Fibroblast of the aortic adventitia (primary cell): ENCODE results near the gene TOLLIP. TPM values are rescaled to one million over a fixed set of nuclear protein-coding genes. Genes with fewer than 3 reads are reported as not detected.

Source experiments
- DNase-seq: peaks from one replicate; pipeline ENCODE4 v3.0.0-alpha.2; 2010; ENCODE audit warnings: low read depth
- H3K4me3 ChIP-seq: 2 replicates; pipeline ENCODE4 v1.5.1; 2011; ENCODE audit warnings: low read depth, mild to moderate bottlenecking, control low read depth, low read length, moderate library complexity
- total RNA-seq: library from RNA; depleted of rRNA; stranded (reverse); fragments of >200 nt; gene quantifications from 2 replicates; pipeline ENCODE4 v1.2.3, GENCODE V29; 2012; ENCODE audit warnings: low replicate concordance
- TF ChIP-seq, protein P1 (sequence below): IDR thresholded peaks from 2 replicates; pipeline ENCODE4 v1.5.1; 2011; ENCODE audit warnings: mild to moderate bottlenecking, low read length, control low read depth, inconsistent platforms; ENCODE audit not compliant: insufficient read depth

The TOLLIP gene
- total RNA-seq, 1 donor, result 25.4 TPM

DNA sequence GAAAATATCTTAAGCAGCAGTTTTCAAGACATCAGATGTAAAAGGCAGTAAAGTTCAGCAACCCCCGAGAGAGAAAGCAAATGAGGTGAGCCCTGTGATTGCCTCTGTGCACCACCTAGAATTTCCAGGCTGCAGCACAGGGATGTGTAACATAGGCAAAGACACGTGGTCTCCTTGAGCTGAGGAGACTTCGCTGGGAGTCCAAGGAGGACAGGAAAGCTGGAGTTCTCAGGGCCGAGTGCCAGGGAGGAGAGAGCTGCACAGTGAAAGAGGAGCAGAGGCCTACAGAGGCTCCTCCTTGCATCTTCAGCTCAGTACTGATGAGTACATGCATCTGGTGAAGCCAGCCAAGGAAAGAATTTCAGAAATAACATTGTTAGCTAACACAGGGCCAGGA is 17.6 kb upstream of the TOLLIP start:
- no peak for DNase-seq
- TF ChIP-seq, protein P1, sequence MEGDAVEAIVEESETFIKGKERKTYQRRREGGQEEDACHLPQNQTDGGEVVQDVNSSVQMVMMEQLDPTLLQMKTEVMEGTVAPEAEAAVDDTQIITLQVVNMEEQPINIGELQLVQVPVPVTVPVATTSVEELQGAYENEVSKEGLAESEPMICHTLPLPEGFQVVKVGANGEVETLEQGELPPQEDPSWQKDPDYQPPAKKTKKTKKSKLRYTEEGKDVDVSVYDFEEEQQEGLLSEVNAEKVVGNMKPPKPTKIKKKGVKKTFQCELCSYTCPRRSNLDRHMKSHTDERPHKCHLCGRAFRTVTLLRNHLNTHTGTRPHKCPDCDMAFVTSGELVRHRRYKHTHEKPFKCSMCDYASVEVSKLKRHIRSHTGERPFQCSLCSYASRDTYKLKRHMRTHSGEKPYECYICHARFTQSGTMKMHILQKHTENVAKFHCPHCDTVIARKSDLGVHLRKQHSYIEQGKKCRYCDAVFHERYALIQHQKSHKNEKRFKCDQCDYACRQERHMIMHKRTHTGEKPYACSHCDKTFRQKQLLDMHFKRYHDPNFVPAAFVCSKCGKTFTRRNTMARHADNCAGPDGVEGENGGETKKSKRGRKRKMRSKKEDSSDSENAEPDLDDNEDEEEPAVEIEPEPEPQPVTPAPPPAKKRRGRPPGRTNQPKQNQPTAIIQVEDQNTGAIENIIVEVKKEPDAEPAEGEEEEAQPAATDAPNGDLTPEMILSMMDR, result no peak
- H3K4me3 ChIP-seq, result no peak overlapping the region

DNA sequence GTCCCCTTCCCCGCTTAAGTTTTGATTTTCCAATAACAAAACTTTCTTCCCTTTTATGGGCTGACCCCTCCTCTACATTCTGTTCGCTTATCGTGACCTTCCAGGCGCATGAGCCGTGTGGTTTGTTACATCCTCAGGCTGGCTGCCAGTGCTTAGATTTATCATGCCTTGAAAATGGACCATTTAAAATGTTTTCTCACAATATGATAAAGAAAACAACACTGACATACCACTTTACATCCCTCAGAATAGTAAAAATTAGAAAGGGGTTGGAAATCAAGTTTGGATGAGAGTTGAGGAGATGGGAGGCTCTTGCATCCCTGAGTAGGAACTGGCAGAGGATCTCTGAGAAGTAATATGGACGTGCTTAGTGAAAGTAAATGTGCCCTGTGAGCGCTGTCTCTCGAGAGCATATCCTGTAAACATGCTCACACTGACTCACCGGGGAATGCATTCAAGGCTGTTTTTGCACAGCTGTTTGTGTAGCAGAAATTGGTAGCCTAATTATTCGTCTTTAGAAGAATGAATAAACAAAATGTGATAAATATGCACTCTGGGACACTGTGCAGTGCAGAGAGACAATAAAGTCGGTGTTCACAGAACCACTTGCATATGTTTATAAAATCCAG is 17.1 kb upstream of the TOLLIP start:
- H3K4me3 ChIP-seq, result no peak overlapping the region
- DNase-seq, result no peak
- TF ChIP-seq, protein P1, result no peak

DNA sequence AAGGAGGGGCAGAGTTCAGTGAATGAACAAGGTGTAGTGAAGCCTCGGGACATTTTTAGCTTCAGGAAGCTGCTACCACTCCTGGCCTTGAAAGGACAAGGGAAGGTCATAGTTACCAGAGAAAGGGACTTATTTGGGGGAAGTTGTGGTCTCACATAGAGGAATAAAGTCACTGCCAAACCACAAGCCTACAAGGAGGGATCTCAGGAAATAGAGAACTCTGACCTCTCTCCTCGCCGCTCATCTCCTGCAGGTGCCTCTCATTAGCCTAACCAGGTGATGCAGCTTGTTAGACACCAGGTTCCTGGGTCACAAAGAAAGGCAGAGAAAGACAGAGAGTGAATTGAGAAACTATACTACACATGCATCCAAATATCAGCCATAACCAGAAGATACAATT is 14.3 kb upstream of the TOLLIP start:
- TF ChIP-seq, protein P1, result no peak
- no peak overlapping the region for H3K4me3 ChIP-seq
- DNase-seq, result no peak

DNA sequence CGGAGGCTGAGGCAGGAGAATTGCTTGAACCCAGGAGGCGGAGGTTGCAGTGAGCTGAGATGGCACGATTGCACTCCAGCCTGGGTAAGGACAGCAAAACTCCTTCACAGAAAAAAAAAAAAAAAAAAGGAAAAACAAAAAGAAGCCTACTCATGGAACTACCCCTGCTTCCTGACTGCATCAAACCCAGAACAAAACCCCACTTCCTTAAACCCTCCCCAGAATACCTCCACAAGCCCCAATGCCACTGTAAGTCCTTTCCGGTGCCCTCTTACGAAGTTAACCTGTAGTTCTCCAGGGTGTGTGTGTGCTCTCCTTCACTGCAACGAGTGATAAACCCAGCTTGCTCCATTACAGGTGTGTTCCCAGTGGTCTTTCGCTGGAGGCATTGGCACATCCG is 8.6 kb upstream of the TOLLIP start:
- no peak for DNase-seq
- TF ChIP-seq, protein P1, result no peak
- no peak overlapping the region for H3K4me3 ChIP-seq

DNA sequence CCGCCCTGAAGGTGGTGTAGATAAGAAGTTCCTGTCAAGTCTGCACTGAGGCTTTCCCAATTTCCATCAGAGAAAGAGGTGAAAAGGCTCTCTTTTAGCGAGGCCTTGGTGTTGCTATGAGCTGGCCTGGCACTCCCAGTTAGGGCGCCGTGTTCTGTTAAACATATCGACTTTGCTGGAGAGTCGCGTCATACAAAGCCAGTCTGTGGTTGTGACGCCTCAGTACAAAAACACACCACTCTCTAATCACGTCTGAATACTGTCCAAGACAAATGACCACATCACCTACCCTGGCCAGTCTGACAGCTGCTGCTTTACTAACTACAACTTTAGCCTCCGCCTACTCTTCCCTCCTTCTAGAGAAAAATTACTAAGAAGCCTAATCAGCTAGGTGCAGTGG is 8.0 kb upstream of the TOLLIP start:
- TF ChIP-seq, protein P1, result no peak
- no peak for DNase-seq

DNA sequence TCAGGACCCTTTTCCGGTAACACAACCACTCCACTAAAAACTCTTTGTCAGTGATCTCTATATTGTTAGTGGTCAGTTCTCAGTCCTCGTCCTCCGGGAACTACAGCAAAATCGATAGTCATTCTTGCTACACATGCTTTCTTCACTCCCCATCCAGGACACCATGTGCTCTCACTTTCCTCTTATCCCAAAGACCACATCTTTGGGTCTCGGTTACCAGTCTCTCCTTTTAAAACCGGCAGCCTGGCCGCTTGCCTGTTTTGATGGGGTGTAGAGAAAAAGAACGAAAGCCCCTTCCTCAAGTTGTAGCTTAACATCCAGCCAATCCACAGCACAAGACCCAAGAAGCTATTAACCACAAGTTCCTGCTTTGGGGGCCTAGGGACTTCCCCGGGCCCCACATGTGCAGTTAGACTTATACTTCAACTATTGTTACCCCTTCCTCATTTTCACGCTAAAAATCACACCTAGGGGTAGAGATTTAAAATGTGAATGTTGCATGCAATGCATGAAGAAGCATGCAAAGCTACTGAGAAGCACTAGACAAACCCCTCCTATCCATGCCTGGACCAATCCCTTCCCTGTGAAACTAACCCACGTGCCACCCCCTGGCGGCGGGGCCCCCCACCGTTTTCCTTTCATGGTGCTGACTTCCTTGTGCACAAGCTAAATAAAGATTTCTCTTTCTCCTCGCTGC is 1.5 kb upstream of the TOLLIP start:
- TF ChIP-seq, protein P1, result no peak
- DNase-seq, result no peak
- H3K4me3 ChIP-seq, result no peak overlapping the region

More for the DNA sequence above, 8.0 kb upstream of the TOLLIP start:
- H3K4me3 ChIP-seq, result no peak overlapping the region
